ENCODE data around the gene CTNNA3. TPM values are rescaled to one million over a fixed set of nuclear protein-coding genes. Genes with fewer than 3 reads are reported as not detected.

CTNNA3 gene
- total RNA-seq, 1 experiment from 2014 or later = not detected

GRCh38 chr10:66098595-66099480 lies 1597.2 kb downstream of the CTNNA3 start:
- DNase-seq (ENCODE audit: low read depth) = no peak

GRCh38 chr10:66095610-66096009 lies 1600.4 kb downstream of the CTNNA3 start:
- no peak for DNase-seq (ENCODE audit: low read depth)

- no peak for DNase-seq (ENCODE audit: low read depth)
Measured at GRCh38 chr10:66085906-66086305, 1610.1 kb downstream of the CTNNA3 start.

- no peak for DNase-seq (ENCODE audit: low read depth)
Measured at GRCh38 chr10:66071907-66072306, 1624.1 kb downstream of the CTNNA3 start.

- DNase-seq (ENCODE audit: low read depth) = no peak
Measured at GRCh38 chr10:66058594-66058993, 1637.4 kb downstream of the CTNNA3 start.

- no peak for DNase-seq (ENCODE audit: low read depth)
Measured at GRCh38 chr10:66049335-66049734, 1646.7 kb downstream of the CTNNA3 start.

- no peak for DNase-seq (ENCODE audit: low read depth)
Measured at GRCh38 chr10:66045859-66046258, 1650.1 kb downstream of the CTNNA3 start.

- no peak for DNase-seq (ENCODE audit: low read depth)
Measured at GRCh38 chr10:66041771-66042170, 1654.2 kb downstream of the CTNNA3 start.

- DNase-seq (ENCODE audit: low read depth) = no peak
Measured at GRCh38 chr10:66038623-66039022, 1657.4 kb downstream of the CTNNA3 start.

GRCh38 chr10:66026321-66026720 lies 1669.7 kb downstream of the CTNNA3 start:
- no peak for DNase-seq (ENCODE audit: low read depth)

GRCh38 chr10:66025186-66025585 lies 1670.8 kb downstream of the CTNNA3 start:
- no peak for DNase-seq (ENCODE audit: low read depth)

- DNase-seq (ENCODE audit: low read depth) = no peak
Measured at GRCh38 chr10:66021423-66021822, 1674.6 kb downstream of the CTNNA3 start.

GRCh38 chr10:66008221-66008620 lies 1687.8 kb downstream of the CTNNA3 start:
- DNase-seq (ENCODE audit: low read depth) = no peak

GRCh38 chr10:66006411-66006810 lies 1689.6 kb downstream of the CTNNA3 start:
- DNase-seq (ENCODE audit: low read depth) = no peak

- no peak for DNase-seq (ENCODE audit: low read depth)
Measured at GRCh38 chr10:65993451-65993850, 1702.5 kb downstream of the CTNNA3 start.

GRCh38 chr10:65968871-65969270 lies 1727.1 kb downstream of the CTNNA3 start:
- DNase-seq (ENCODE audit: low read depth) = no peak

- DNase-seq (ENCODE audit: low read depth) = no peak
Measured at GRCh38 chr10:65968437-65968836, 1727.6 kb downstream of the CTNNA3 start.

- DNase-seq (ENCODE audit: low read depth) = no peak
Measured at GRCh38 chr10:65964205-65964604, 1731.8 kb downstream of the CTNNA3 start.

GRCh38 chr10:65952086-65952485 lies 1743.9 kb downstream of the CTNNA3 start:
- DNase-seq (ENCODE audit: low read depth) = no peak

GRCh38 chr10:65950075-65950474 lies 1745.9 kb downstream of the CTNNA3 start:
- DNase-seq (ENCODE audit: low read depth) = no peak

GRCh38 chr10:65949526-65949925 lies 1746.5 kb downstream of the CTNNA3 start:
- no peak for DNase-seq (ENCODE audit: low read depth)

- DNase-seq (ENCODE audit: low read depth) = no peak
Measured at GRCh38 chr10:65945061-65945460, 1750.9 kb downstream of the CTNNA3 start.

- no peak for DNase-seq (ENCODE audit: low read depth)
Measured at GRCh38 chr10:65943451-65943850, 1752.5 kb downstream of the CTNNA3 start.
